HG03460 (cell line): Measurements from ENCODE around the gene GNLY.
A peak's percentile ranks its signal among the peaks of the same experiment; 100 is the strongest.

Source experiments
- ATAC-seq: cut with Tn5 transposase; IDR thresholded peaks from one replicate; pipeline ENCODE4 v1.9.1; 2021; ENCODE audit not compliant: unreplicated experiment

GNLY gene

GRCh38 chr2:85681776-85682175 lies 12.4 kb upstream of the GNLY start:
- no peak for ATAC-seq

GRCh38 chr2:85682378-85682777 lies 11.8 kb upstream of the GNLY start:
- no peak for ATAC-seq

GRCh38 chr2:85684380-85684779 lies 9.8 kb upstream of the GNLY start:
- no peak for ATAC-seq

- no peak for ATAC-seq
Observed at GRCh38 chr2:85684806-85685205, 9.4 kb upstream of the GNLY start.

GRCh38 chr2:85690932-85691331 lies 3.2 kb upstream of the GNLY start:
- no peak for ATAC-seq

- no peak for ATAC-seq
Observed at GRCh38 chr2:85692039-85692645, 2.0 kb upstream of the GNLY start.

- ATAC-seq = no peak
Observed at GRCh38 chr2:85695121-85695520, 963 bp downstream of the GNLY start.

GRCh38 chr2:85695691-85696668 lies 1.8 kb downstream of the GNLY start:
- ATAC-seq = no peak

- ATAC-seq = no peak
Observed at GRCh38 chr2:85697096-85697495, 2.9 kb downstream of the GNLY start.

- no peak for ATAC-seq
Observed at GRCh38 chr2:85697716-85698115, 3.6 kb downstream of the GNLY start.

- no peak for ATAC-seq
Observed at GRCh38 chr2:85698184-85698879, 4.2 kb downstream of the GNLY start.

- no peak for ATAC-seq
Observed at GRCh38 chr2:85698880-85699254, 4.7 kb downstream of the GNLY start.

- no peak for ATAC-seq
Observed at GRCh38 chr2:85699325-85699724, 5.2 kb downstream of the GNLY start.

GRCh38 chr2:85702172-85702571 lies 8.0 kb downstream of the GNLY start:
- no peak for ATAC-seq

GRCh38 chr2:85702800-85703199 lies 8.6 kb downstream of the GNLY start:
- ATAC-seq = no peak

- no peak for ATAC-seq
Observed at GRCh38 chr2:85703329-85703728, 9.2 kb downstream of the GNLY start.

GRCh38 chr2:85704038-85704437 lies 9.9 kb downstream of the GNLY start:
- ATAC-seq = no peak

- ATAC-seq = peak; percentile 51
Observed at GRCh38 chr2:85704800-85705679, 10.9 kb downstream of the GNLY start.

- ATAC-seq = no peak
Observed at GRCh38 chr2:85705680-85706039, 11.5 kb downstream of the GNLY start.

GRCh38 chr2:85706063-85706462 lies 11.9 kb downstream of the GNLY start:
- ATAC-seq = no peak
